Measurements from ENCODE around the gene RYR2.

DNA sequence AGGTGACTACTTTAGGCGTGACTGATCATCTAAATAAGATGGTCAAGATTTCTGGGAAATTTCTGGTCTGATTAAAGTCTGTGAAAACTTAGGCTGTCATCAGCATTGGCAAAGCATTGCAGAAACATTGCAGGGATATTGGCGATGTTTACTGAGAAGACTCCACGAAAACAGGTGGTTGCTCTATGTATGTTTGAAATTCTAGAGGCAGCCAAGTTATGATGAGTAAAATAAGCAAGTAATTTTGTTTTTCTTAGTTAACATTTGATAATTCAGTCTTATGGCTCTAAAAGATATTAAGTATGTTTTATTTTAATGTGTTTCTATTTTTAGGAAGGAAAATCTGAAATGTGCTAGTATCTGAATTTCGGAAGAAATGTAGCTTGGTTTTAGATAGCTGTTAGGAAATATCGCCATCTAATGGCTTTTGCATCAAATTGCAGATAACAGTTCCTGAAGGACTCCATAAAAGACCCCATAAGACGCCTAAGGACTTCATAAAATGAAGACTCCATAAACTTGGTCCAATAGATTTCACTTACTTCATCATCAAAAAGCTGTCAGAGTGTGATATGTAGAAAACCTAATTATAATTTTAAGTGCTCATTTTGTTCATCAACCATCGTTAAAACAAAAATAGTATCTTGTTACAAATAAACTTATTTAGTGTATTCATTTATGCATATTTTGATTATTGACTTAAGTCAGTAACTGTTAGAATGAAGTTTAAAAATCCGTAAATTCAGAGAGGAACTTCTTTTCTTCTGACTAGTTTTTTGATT lies 344.6 kb downstream of the RYR2 start:
- TF ChIP-seq POLR2A (IDR thresholded peaks at IDR 0.05): no peak
- TF ChIP-seq, protein P1, sequence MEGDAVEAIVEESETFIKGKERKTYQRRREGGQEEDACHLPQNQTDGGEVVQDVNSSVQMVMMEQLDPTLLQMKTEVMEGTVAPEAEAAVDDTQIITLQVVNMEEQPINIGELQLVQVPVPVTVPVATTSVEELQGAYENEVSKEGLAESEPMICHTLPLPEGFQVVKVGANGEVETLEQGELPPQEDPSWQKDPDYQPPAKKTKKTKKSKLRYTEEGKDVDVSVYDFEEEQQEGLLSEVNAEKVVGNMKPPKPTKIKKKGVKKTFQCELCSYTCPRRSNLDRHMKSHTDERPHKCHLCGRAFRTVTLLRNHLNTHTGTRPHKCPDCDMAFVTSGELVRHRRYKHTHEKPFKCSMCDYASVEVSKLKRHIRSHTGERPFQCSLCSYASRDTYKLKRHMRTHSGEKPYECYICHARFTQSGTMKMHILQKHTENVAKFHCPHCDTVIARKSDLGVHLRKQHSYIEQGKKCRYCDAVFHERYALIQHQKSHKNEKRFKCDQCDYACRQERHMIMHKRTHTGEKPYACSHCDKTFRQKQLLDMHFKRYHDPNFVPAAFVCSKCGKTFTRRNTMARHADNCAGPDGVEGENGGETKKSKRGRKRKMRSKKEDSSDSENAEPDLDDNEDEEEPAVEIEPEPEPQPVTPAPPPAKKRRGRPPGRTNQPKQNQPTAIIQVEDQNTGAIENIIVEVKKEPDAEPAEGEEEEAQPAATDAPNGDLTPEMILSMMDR (IDR thresholded peaks at IDR 0.05): peak in 1 of 3 donors; percentile 56

All from breast epithelium (tissue), 3 donors.